HG03520 (cell line): Measurements from ENCODE around the gene NACC1.
A peak's percentile ranks its signal among the peaks of the same experiment; 100 is the strongest.

Experiments
- ATAC-seq: cut with Tn5 transposase; IDR thresholded peaks from one replicate; pipeline ENCODE4 v1.9.1; 2021; ENCODE audit warnings: mild to moderate bottlenecking, moderate library complexity; ENCODE audit not compliant: unreplicated experiment

The NACC1 gene

DNA sequence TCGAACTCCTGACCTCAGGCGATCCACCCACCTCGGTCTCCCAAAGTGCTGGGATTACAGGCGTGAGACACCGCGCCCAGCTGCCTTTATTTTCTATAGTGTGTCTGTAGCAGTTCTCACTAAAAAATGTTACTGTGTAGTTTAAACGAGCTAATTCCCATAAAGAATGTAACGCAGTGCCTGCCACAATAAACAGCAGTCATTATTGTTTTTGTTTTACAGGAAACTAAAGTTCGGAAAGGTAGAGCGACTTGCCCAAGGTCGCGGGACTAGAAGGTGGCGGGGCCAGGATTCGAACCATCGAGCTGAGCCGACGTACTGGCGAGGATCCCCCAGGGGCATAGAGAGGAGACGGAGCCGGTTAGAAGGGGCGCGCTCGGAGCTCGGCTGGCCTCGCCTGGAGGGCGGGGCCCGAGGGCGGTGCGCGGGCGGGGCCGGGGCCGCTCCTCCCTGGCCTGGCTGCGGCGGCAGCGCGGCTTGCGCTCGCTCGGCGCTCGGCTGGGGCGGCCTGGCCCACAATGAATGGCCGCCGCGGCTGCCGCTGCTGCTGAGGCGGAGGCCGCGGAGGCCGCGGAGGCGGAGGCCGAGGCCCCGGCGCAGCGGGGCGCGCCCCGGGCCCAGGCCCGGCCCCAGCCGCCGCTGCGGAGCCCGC lies at the start of gene NACC1:
TSS of gene NACC1 (plus strand) at position 493 of the 652 bp plus-strand sequence. CDS start 16,944 bp downstream, outside the sequence.
- ATAC-seq: peak; percentile 53

DNA sequence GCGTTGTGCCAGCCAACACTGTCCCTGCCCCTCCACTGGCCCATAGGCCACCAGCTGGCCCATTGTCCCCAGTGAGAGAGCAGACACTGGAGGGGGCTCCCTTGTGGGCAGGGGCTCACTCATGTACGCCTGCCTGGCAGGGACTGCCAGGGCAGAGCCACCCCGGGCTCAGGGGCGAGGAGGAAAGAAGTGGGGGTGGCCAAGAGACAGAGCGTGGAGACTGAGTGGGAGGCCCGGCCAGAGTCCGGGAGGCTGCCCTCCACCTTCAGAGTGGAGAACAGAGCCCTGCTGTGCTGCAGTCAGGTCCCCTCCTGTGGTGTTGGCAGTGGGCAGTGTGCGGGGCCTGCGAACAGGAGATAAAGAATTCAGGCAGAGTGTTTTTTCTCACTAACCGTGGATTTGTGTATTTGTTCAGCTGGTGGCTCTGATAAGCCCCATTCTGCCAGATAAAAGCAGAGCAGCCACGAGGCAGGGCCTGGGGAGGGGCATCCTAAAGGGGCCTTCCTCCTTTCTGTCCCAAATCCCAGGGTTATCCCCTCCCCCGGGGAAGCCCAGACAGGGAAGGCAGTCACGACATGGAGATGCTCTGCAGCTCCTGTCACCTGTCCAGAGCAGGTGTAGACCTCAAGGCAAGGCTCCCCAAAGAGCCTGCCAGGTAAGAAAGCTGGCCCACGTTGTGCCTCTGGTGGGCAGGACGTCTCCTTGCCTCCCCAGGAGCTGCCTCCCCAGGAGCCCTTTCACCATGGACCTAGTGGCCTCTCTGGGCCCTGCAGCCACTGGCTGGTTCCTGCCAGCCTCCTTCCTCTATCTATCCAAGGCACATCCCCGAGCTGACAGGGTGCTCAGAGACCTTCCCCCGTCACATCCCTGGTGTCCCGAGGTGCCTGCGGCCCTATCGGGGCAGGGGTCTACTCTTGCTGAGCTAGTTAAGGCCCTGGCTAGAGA lies 48.4 kb upstream of the NACC1 start:
- no peak for ATAC-seq

DNA sequence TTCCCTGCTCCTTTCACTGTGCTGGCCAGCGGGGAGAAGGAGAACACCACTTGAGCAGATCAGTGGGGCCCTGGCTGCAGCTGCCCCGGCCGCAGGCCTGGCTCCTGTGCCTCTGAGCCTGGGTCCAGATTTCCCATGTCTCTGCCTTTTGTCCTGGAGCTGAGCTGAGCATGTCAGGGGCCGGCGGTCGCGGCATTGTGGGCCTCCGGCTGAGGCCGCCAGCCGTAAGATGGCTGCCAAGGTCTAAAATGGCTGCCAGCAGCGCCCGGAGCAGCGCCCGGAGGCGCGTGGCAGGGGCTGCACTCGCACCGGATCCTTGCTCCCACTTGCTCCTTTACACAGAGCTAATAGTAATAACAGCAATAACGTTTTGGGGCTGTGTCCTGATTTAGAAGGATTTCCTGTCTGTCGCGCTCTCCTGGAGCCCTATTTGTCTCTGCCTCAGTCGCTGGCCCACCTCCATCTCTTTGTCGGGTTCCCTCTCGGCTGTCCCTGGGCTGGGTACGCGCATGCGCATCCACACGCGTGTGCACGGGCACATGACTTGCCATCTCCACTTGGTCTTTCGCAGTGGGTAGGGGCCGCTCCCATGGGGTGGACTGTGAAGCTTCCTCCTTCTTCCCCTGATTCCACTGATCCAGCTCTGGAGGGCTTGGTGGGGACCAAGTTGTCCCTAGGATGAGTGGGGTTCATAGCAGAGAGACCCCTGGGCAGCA lies 47.5 kb upstream of the NACC1 start:
- ATAC-seq: no peak

DNA sequence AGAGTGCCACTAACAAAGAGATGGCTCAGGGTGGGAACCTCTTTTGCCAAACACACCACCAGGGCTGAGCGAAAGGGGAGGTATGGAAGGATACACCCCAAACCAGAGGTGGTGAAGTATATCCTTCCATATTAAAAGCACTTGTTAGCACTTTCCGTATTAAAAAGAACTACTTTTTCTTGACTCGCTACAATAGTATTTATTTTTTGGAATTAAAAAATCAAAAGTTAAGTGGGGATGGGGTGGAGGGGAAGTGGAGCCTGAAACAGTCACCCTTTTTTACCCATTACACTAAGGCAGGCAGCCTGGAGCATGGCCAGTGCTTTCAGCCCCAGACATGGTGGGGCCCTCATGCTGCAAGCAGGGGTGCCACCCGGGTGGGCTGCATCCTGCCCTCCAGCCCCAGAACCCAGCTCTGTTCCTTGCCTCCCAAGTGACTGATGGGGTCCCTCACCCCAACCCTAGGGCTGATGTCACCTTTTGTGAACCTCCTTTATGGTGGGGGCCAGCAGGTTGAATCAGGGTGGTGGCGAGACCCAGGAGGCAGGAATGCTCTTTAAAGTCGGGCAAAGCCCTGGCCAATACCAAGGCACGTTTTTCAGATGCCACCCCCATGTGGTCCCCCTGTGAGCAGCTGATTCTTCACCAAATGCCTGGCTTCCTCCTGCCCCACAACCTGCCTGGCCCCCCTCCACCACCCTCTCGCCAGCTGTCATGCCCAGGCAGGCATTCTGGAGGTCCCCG lies 46.4 kb upstream of the NACC1 start:
- ATAC-seq: no peak

DNA sequence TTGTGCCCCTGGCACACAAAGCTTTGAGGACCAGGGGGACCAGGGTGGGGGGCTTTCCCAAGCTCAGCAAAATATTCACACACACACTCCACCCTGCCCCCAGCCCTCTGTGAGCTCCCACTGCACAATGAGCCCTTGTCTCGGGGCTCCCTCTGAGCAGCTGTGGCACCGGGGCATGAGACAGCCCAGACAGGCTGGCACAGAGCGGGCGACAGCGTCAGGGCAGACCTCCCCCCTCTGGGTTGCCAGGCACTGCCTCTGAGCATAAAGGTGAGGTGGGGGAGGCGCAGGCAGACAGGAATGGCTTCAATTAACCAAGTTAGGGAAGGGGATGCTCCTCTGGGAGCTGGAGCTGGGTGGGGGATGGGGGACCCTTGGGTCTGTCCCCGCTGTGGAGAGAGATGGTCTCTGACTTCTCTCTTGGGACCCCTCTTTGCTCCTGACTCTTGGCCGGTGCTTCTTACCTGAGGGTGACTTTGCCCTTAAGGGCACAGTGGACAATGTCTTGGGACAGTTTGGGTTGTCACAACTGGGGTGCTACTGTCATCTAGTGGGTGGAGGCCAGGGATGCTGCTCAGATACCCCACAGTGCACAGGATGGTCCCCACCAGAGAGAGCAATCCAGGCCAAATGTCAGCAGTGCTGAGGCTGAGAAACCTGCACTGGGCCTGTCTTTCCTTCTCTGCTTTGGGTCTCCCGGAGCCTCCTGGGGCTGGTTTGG lies 45.7 kb upstream of the NACC1 start:
- ATAC-seq: no peak

DNA sequence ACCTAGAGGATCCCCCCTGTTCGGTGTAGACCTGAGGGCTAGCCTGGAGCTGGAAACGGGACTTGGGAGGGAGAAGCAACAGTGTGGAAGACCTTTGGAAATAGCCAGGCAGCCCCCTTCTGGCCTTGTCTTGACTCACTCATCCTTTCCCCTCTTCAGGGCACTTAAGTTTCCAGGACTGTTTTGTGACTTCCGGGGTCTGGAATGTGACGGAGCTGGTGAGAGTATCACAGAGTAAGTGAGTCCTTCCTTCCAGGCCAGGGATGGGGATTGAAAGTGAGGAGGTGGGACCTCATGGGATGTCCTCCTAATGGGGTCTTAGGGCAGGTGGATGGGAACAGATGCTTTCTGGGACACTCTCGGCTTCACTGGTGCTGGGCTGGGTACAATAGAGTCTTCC lies 44.8 kb upstream of the NACC1 start:
- no peak for ATAC-seq

DNA sequence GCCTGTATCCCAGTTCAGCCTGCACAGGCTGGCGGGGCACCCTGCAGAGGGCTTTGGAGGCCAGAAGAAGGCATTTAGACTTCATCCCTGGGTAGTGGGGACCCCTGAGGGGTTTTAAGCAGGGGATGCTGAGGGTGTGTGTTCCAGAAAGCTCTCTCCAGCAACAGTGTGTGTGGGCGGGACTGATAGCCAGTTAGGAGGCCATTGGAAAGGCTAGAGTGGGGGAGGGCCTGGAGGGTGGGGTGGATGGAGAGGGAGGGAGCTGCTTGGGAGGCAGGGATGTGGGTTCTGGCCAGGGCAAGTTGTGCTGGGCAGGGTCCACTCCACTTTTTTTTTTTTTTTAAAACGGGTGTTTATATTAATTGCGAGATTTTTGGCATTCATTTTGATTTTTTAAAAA lies 43.7 kb upstream of the NACC1 start:
- ATAC-seq: no peak

DNA sequence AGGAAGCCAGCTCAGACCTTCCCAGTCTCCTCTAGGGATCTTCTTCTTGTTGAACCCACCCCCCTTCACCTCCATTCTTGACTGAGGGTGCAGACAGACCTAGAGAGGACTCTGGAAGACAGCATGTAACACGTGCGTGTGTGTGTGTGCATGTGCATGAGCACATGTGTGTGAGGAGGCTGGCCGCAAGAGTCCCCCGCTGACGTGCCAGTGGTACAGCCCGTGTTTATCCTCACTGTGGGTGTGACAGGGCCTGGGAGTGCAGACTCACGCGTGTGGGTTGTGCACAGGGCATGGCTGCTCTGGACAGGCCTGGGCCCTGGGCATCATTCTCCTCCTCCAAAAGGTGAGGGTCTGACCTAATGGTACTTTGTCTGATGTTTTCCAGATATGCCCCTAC lies 41.7 kb upstream of the NACC1 start:
- no peak for ATAC-seq

DNA sequence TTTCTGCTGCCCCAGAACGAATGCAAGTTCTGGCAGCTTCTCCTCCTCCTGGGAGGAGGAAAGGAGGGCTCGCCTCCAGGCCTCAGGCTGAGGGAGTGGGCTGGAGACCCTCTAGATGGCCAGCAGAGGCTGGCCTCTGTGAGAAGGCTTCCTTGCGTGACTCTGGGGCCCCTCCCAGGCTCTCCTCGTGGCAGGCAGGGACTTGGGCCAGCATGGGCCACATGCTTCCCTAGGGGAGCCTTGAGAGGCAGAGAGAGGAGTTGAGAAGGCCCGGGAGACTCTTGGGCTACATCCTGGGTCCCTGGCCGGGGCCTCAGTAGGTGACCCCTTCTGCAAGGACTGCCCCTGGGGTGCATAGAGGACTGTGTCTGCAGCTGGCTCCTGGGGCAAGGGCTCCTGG lies 41.3 kb upstream of the NACC1 start:
- no peak for ATAC-seq

DNA sequence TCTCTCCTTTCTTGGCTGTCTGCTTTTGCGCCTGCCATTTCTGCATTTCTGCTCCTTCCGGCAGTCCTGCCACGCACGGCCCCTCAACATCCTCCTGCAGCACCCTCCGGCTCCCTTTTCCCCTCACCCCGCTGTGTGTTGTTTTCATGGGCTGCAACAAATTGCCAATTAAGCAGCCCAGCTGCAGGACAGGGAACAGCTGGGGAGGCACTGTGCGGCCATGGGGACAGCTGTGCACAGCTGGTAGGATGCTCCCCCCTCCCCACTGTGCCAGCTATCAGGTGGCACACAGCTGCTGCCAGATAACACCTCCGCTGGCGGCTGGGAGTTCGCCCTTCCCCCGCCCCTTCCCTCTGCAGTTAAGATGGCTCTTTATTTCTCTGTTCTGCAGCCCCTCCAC lies 40.8 kb upstream of the NACC1 start:
- ATAC-seq: no peak

DNA sequence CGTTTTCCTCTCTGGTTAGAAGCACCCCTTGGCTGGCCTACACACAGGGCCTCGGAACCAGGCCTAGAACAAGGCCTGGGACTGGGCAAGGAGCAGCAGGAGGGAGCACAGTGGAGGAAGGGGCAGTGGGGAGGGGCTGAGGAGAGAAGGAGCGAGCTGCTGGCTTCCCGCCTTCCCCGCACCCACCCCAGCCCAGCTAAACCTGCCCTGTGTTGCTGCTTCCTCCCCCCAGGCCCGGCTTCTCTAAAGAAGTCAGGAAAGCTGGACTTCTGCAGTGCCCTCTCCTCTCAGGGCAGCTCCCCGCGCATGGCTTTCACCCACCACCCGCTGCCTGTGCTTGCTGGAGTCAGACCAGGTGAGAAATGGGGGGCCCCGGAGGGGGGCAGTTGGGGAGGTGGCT lies 39.7 kb upstream of the NACC1 start:
- ATAC-seq: no peak

DNA sequence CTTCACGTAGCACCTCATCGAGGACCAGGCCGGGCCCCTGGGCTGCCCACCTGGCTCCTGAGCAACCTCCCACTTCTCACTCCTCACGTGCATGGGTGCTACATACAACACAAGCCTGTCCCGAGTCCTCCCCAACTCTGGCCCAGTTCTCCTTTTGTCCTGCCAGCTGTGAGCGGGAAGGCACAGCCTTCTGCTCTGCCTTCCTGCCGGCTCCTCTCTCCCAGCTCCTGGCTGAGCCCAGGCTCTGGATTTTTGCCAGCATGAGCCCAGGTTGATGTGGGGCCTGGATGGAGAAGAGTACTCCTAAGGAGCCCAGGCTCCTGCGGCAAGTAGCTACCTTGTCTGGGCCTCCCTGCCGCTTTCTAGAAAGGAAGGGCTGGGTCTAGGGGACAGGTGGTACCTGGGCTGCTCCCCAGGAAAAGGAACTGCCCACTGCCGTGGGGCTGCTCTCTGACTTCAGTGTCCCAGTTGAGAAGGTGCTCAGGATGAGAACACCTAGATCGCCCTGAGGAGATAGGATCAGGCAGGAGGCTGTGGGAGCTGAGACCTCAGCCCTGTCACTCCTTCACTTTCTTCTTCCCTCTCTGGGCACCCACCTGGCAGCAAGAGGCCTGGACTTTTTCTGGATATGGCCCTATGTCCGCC lies 39.0 kb upstream of the NACC1 start:
- no peak for ATAC-seq

DNA sequence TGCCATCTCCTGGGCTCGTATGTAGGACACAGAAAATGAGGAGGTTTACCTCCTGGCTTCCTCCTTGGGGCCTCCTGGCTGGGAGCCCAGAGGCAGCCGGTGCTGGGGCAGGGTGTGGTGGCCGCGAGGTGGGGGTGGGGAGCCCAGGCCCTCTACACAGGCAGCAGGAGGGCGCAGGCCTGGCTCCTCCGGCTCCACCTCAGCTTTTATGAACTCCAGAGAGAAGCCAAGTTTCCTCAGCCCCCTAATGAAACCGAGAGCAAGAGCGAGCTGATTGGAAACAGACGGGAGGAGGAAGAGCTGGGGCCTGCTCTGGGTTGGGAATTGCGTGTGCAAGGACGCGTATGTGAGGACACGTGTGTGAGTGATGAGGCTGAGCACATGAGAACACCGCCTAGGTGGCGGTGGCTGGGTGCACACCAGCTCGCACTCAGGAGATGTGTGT lies 38.5 kb upstream of the NACC1 start:
- ATAC-seq: no peak

DNA sequence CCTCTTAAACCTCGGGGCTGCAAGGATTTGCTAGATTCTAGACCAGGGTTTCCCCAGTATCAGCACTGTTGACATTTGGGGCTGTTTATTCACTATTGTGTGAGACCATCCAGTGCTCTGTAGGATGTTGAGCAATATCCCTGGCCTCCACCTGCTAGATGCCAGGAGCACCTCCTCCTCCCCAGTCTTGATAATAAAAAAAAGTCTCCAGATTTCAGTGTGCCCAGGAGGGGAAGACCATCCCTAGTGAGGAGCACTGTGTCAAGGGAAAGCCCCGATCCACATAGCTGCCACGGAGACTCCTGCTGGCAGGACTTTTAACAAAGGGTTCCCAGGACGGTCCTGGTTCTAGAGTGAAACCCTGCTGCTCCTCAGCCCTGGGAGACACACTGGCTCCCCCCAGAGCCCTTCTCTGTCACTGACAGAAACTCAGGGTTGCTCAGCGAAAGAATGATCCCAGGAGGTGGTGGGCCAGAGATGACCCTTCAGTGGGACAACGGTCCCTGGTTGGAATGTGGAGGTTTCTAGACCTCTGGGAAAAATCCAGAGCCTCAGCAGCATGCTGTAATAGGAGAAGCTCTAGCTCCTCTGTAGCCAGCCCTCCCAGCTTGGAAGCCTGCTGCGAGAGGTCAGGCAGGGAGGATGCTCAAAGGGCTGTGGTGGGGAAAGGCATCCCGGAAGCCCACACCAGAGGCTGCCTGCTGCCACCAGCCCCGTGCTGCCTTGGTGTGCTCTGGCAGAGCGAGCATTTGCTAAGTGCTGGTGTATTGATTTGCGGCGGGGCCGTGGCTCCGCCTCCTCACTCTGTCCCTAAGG lies 35.7 kb upstream of the NACC1 start:
- ATAC-seq: no peak

DNA sequence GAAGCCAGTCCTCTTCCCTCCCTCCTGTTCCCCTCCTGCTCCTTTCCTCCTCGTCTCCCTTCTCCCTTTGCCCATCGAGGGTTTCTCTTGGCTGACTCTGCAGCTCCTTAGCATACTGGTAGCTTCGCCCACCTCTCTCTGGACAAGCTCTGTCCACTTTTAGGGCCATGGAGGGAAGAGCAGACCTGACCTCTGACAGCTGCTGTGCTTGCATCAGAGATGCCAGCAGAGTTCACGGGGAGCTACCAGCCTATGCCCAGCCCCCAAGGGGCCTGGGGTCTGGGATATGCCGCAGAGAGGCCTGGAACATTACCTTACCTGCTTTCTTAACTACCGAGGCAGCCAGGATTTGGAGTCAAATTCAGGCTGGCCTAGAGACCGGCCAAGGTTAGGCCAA lies 35.1 kb upstream of the NACC1 start:
- no peak for ATAC-seq

DNA sequence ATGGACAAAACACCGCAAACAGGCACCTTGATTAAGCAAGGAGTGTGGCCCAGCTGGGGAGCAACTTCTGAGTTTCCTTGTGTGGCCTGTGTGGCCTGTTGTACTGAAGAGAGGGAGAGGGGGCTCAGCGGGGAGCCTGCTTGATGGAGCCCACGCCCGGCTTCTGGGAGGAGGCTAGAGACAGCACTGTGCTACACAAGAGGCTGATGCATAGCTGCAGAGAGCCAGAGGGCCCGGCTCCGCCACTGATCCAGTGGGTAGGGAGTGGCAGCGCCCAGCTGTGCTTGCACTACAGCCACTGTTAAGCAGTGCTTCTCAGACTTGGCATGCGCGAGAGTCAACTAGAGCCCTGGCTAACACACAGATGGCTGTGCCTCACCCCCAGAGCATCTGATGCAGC lies 34.4 kb upstream of the NACC1 start:
- no peak for ATAC-seq

DNA sequence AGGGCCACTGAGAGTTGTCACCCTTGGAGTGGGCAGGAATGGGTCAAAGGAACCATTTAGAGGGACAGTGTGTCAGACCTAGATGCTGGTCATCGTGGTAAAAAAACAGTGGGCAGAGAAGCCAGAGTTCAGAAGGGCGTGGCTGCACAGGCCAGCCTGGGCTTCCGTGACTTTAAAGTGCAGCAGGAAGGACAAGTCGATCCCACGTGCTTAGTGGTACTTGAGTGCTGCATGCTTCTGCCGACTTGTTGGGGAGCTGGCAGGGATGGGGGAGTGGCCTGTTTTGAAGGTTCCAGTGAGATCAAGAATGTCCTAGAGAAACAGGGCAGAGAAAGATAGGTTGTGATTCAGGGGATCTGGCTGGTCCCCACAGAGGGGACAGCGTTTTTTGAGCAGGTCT lies 32.4 kb upstream of the NACC1 start:
- no peak for ATAC-seq

DNA sequence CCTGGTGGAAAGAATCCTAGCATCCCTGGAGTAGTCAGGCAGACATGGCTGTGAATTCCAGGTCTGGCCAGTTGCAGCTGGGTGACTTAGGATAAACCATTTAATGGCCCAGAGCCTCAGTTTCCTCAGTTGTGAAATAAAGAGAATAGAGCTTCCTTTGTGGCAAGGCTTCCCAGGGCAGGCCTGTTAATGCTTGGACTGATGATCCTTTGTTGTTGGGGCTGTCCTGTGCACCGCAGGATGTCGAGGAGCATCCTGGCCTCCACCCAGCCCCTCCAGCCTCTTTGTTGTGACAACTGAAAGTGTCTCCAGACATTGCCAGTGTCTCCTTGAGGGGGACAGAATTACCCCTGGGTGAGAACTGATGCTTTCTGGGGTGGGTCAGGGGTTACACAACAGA lies 31.7 kb upstream of the NACC1 start:
- ATAC-seq: no peak

DNA sequence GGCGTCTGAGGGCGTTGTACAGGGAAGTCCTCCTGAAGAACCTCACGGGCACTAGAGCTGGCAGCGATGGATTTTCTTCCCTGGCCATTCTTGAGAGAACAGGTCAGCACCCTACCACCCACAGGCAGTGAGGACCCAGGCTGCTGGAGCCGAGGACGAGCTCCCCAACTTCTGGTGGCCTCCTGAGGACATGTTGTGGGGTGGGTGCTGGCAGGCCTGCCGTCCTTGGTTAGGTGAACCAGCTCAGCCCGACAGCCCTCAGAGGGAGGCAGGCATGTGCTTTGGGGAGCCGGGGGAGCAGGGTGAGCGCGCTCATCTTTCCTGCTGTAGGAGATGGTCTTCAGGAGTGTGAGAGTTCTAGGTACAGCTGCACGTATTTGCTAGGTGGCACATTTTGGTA lies 30.8 kb upstream of the NACC1 start:
- ATAC-seq: no peak
